Inflammatory macrophage treated with lipopolysaccharide for 4 hours (primary cell): ENCODE results near the gene C19orf18.

Experiments used
- DNase-seq: peaks from one replicate; pipeline ENCODE4 v3.0.0-alpha.2; 2020

Gene C19orf18

GRCh38 chr19:57947088-57947418, 27.3 kb downstream of the C19orf18 start:
- no peak for DNase-seq

DNA sequence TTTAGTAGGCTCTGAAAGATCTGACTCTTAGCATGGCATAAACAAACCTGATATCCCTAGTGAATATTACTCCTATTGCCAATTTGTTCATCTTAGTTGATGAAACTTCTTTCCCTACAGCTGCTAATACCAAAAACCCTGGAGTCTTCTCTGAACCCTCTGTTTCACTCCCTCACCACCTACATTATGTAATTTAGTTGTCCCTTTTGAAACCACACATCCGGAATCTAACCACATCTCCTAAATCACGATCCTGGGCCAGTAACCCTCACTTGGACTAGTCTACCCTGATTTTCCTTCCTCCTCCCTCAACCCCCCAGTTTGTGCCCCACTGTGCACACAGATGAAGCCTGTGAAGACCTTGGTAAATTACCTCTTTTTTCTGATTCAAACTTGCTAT, 28.0 kb downstream of the C19orf18 start:
- DNase-seq = no peak

GRCh38 chr19:57941593-57941992, 32.7 kb downstream of the C19orf18 start:
- DNase-seq = no peak

- no peak for DNase-seq
These were observed 38.6 kb downstream of the C19orf18 start for GRCh38 chr19:57935731-57936130.

- peak; percentile 70 for DNase-seq
These were observed 39.3 kb downstream of the C19orf18 start, which contains the start of gene ZNF418 for GRCh38 chr19:57934820-57935665. TSS of gene ZNF418 (minus strand) at chr19:57935402. CDS start at chr19:57933822, 1,580 bp downstream.

DNA sequence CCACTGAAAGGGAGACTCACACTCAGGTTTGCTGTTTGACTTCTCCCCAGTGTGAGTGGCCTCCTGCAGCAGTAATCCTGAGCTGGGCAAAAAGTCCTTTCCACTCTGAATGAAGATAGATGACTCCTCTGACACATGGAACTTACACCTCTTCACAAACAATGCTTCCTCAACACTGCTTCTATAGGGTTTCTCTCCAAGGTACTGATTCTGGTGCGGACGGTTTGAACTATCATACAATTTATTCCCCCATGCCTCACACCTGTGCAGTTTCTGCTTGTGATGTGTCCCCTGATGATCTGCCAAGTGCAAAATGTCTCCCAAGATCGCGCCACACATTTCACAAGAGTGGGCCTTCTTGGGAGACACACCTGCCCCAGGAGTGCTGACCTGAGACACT, 46.7 kb downstream of the C19orf18 start:
- no peak for DNase-seq

DNA sequence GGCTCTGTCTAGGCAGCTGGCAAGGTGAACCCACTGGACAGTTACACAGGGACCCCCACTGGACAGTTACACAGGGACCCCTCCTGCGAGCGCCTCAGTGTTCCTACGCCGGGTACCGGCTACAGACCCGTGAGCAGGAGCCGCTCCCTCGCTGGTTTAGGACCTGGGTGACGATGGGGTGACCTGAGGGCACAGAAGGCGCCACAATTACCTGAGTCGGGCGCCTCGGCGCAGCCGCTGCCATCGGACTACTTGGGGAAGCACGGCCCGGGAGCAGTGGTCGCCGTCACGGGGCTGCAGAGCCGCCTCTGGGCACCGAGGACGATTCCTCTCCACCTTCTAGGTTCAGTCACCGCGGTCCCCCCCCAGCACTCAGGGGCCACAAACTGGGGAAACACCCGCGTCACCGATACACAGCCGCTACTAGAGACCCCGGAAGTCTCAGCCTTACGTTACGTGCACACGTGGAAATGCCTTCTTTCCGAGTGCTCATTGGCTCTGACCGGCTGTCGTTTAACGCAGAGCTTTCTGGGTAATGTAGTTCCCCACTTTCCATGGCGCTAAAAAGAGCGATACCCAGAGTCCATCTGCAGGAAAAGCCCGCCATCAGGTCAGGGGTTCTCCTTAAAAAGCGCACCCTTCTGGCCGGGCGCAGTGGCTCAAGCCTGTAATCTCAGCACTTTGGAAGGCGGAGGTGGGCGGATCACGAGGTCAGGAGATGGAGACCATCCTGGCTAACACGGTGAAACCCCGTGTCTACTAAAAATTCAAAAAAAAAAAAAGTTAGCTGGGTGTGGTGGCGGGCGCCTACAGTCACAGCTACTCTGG, 58.0 kb downstream of the C19orf18 start, which contains the start of gene ZNF417:
Gene ZNF417, minus strand, starts transcription at position 425 of the 828 bp plus-strand sequence. Its CDS starts 181 bp downstream, at position 244.
- DNase-seq = peak; percentile 96

- DNase-seq = no peak
These were observed 59.8 kb downstream of the C19orf18 start for GRCh38 chr19:57914531-57914930.
